ENCODE data around the gene ABCA3.

GRCh38 chr16:2234813-2235170, 105.7 kb downstream of the ABCA3 start:
- TF ChIP-seq CTCF (IDR thresholded peaks at IDR 0.05) (no peak), POLR2A (IDR thresholded peaks at IDR 0.05) (no peak)

Measured in suprapubic skin (tissue), 3 donors.